Mononuclear cell (primary cell): Measurements from ENCODE around the gene RNF175. TPM values are rescaled to one million over a fixed set of nuclear protein-coding genes. Genes with fewer than 3 reads are reported as not detected.

Experiments
- H3K27me3 ChIP-seq: 2 replicates; pipeline ENCODE4 v1.6.0; 2011; ENCODE audit warnings: low read length, control low read depth; ENCODE audit not compliant: insufficient read depth
- H3K4me1 ChIP-seq: 2 replicates; pipeline ENCODE4 v1.5.1; 2011; ENCODE audit warnings: mild to moderate bottlenecking, low read length, control low read depth; ENCODE audit not compliant: insufficient read depth
- H3K4me3 ChIP-seq: 2 replicates; pipeline ENCODE4 v1.5.1; 2011; ENCODE audit warnings: mild to moderate bottlenecking, low read length, moderate library complexity
- H3K9me3 ChIP-seq: 2 replicates; pipeline ENCODE4 v1.5.1; 2011; ENCODE audit warnings: low read depth, mild to moderate bottlenecking, control low read depth, low read length
- total RNA-seq: library from RNA; depleted of rRNA; stranded (reverse); fragments of >200 nt; gene quantifications from one replicate; pipeline ENCODE4 v1.2.3, GENCODE V29; 2012

Gene RNF175
- total RNA-seq, result 1.2 TPM

- peaks cover 5% of the 10 kb centered on the region for H3K4me1 ChIP-seq
- H3K4me3 ChIP-seq, result peak within 1 kb of the TSS; percentile 23
- H3K9me3 ChIP-seq, result no peaks in the 10 kb centered on the region
- H3K27me3 ChIP-seq, result peaks cover 28% of the 10 kb centered on the region
Measured at GRCh38 chr4:153759407-153760316, at the start of gene RNF175. RNF175 (minus strand) TSS chr4:153760024; CDS start chr4:153759862, 162 bp downstream.

GRCh38 chr4:153809307-153809706 is 49.5 kb upstream of the RNF175 start:
- no peak overlapping the region for H3K4me3 ChIP-seq
- no peaks in the 10 kb centered on the region for H3K4me1 ChIP-seq
- peaks cover 6% of the 10 kb centered on the region for H3K27me3 ChIP-seq
- no peaks in the 10 kb centered on the region for H3K9me3 ChIP-seq

- Histone ChIP-seq H3K4me1 (no peaks in the 10 kb centered on the region), H3K9me3 (no peaks in the 10 kb centered on the region), H3K27me3 (peaks cover 6% of the 10 kb centered on the region), H3K4me3 (no peak overlapping the region)
Measured at GRCh38 chr4:153808175-153808574, 48.4 kb upstream of the RNF175 start.

GRCh38 chr4:153806073-153806472 is 46.2 kb upstream of the RNF175 start:
- Histone ChIP-seq H3K4me3 (no peak overlapping the region), H3K9me3 (no peaks in the 10 kb centered on the region), H3K4me1 (no peaks in the 10 kb centered on the region), H3K27me3 (peaks cover 3% of the 10 kb centered on the region)

- Histone ChIP-seq H3K9me3 (no peaks in the 10 kb centered on the region), H3K4me3 (no peak overlapping the region), H3K27me3 (peaks cover 4% of the 10 kb centered on the region), H3K4me1 (no peaks in the 10 kb centered on the region)
Measured at GRCh38 chr4:153804722-153805121, 44.9 kb upstream of the RNF175 start.

- Histone ChIP-seq H3K27me3 (peaks cover 39% of the 10 kb centered on the region), H3K9me3 (no peaks in the 10 kb centered on the region), H3K4me1 (no peaks in the 10 kb centered on the region), H3K4me3 (no peak overlapping the region)
Measured at GRCh38 chr4:153799694-153800074, 39.9 kb upstream of the RNF175 start.

GRCh38 chr4:153798901-153799693 is 39.3 kb upstream of the RNF175 start:
- Histone ChIP-seq H3K4me1 (no peaks in the 10 kb centered on the region), H3K27me3 (peaks cover 45% of the 10 kb centered on the region), H3K9me3 (no peaks in the 10 kb centered on the region), H3K4me3 (no peak overlapping the region)

- H3K4me1 ChIP-seq, result no peaks in the 10 kb centered on the region
- peaks cover 52% of the 10 kb centered on the region for H3K27me3 ChIP-seq
- no peak overlapping the region for H3K4me3 ChIP-seq
- H3K9me3 ChIP-seq, result no peaks in the 10 kb centered on the region
Measured at GRCh38 chr4:153798420-153798819, 38.6 kb upstream of the RNF175 start.

- no peak overlapping the region for H3K4me3 ChIP-seq
- H3K9me3 ChIP-seq, result no peaks in the 10 kb centered on the region
- H3K27me3 ChIP-seq, result peaks cover 91% of the 10 kb centered on the region
- peaks cover 36% of the 10 kb centered on the region for H3K4me1 ChIP-seq
Measured at GRCh38 chr4:153794006-153794405, 34.2 kb upstream of the RNF175 start.

GRCh38 chr4:153792618-153793247 is 32.9 kb upstream of the RNF175 start:
- no peak overlapping the region for H3K4me3 ChIP-seq
- no peaks in the 10 kb centered on the region for H3K9me3 ChIP-seq
- H3K27me3 ChIP-seq, result peaks cover 96% of the 10 kb centered on the region
- H3K4me1 ChIP-seq, result peaks cover 46% of the 10 kb centered on the region

GRCh38 chr4:153791746-153792617 is 32.2 kb upstream of the RNF175 start:
- H3K27me3 ChIP-seq, result peaks cover 96% of the 10 kb centered on the region

GRCh38 chr4:153790962-153791551 is 31.2 kb upstream of the RNF175 start:
- H3K27me3 ChIP-seq, result peaks cover 96% of the 10 kb centered on the region
- H3K4me1 ChIP-seq, result peaks cover 46% of the 10 kb centered on the region
- no peaks in the 10 kb centered on the region for H3K9me3 ChIP-seq
- H3K4me3 ChIP-seq, result no peak overlapping the region

More at GRCh38 chr4:153791746-153792617, 32.2 kb upstream of the RNF175 start:
- Histone ChIP-seq H3K4me3 (no peak overlapping the region), H3K4me1 (peaks cover 46% of the 10 kb centered on the region), H3K9me3 (no peaks in the 10 kb centered on the region)

GRCh38 chr4:153790500-153790865 is 30.7 kb upstream of the RNF175 start:
- peaks cover 46% of the 10 kb centered on the region for H3K4me1 ChIP-seq
- H3K9me3 ChIP-seq, result no peaks in the 10 kb centered on the region
- peaks cover 97% of the 10 kb centered on the region for H3K27me3 ChIP-seq
- no peak overlapping the region for H3K4me3 ChIP-seq
